Ovary (tissue), 3 donors: ENCODE results near the gene SINHCAF.

Experiments used
- CTCF ChIP-seq, 3 donors: fragments of 450-650 bp in 2 of 3; fragments of 200-600 bp in 1 of 3; IDR thresholded peaks; one replicate each; pipeline versions ENCODE4 v1.5.1 to v1.8.0; 2016 to 2022; ENCODE audit warnings: antibody characterized with exemption in 3 of 3, mild to moderate bottlenecking in 1 of 3
- EP300 ChIP-seq: sonication (generic); formaldehyde crosslinking; IDR thresholded peaks from one replicate; pipeline ENCODE4 v1.6.1; 2017; ENCODE audit warnings: antibody characterized with exemption
- POLR2A ChIP-seq: fragments of 450-650 bp; IDR thresholded peaks from one replicate; pipeline ENCODE4 v1.6.1; 2017; ENCODE audit warnings: antibody characterized with exemption, mild to moderate bottlenecking, moderate library complexity
- donor health status: DM: no; HTN: no; CAD: no.

- no peak for TF ChIP-seq CTCF (IDR thresholded peaks at IDR 0.05)
- no peak for TF ChIP-seq POLR2A
- TF ChIP-seq EP300: no peak
These were observed 24.6 kb downstream of the SINHCAF start for GRCh38 chr12:31301311-31301710.
